Right lobe of liver (tissue), 6 donors: ENCODE data around the gene SAMD9L. TPM values are rescaled to one million over a fixed set of nuclear protein-coding genes. Genes with fewer than 3 reads are reported as not detected.
"Not testable (repeated sequence)": the region's sequence is repeated elsewhere in the genome, so short reads cannot be mapped to it uniquely, and the experiment has no call there.

ENCODE experiments used
- ATAC-seq, 4 donors: fragments of 200-7000 bp; cut with Tn5 transposase; one replicate each; pipeline ENCODE4 v1.9.1; 2020; ENCODE audit warnings: mild to moderate bottlenecking in 4 of 4, moderate library complexity in 4 of 4
- DNase-seq, 3 donors: peaks; one replicate each; pipeline ENCODE4 v3.0.0-alpha.2; 2020
- H3K27ac ChIP-seq, 3 donors: fragments of 200-600 bp; one replicate each; pipeline ENCODE4 v1.8.0; 2022
- H3K27me3 ChIP-seq, 2 donors: fragments of 200-600 bp; one replicate each; pipeline ENCODE4 v1.8.0; 2022
- H3K36me3 ChIP-seq, 4 donors: fragments of 200-600 bp; sonication (generic) in 1 of 4; one replicate each; pipeline versions ENCODE4 v1.5.1 to v1.8.0; 2017 to 2022; ENCODE audit warnings: control low read depth in 1 of 4
- H3K4me1 ChIP-seq, 4 donors: fragments of 200-600 bp; sonication (generic) in 1 of 4; one replicate each; pipeline versions ENCODE4 v1.5.1 to v1.8.0; 2017 to 2022; ENCODE audit warnings: control low read depth in 1 of 4
- H3K4me3 ChIP-seq, 3 donors: fragments of 200-600 bp; one replicate each; pipeline ENCODE4 v1.8.0; 2022
- H3K9me3 ChIP-seq, 4 donors: fragments of 200-600 bp; sonication (generic) in 1 of 4; one replicate each; pipeline versions ENCODE4 v1.5.1 to v1.8.0; 2017 to 2022; ENCODE audit warnings: control low read depth in 1 of 4
- POLR2A ChIP-seq: fragments of 450-650 bp; IDR thresholded peaks from one replicate; pipeline ENCODE4 v1.6.1; 2017; ENCODE audit warnings: antibody characterized with exemption, mild to moderate bottlenecking
- WGBS: methylation state at CpG from one replicate; pipeline ENCODE4 v1.1.6; 2018; ENCODE audit warnings: low coverage, low lambda C conversion rate; ENCODE audit not compliant: insufficient coverage; ENCODE audit errors: missing lambda C conversion rate; 5-methylcytosine and 5-hydroxymethylcytosine counted together
- intact Hi-C, 2 donors: fragments of 100-400 bp; cut with DNase I; formaldehyde crosslinking; loops; one replicate each; pipeline versions ENCODE4 v1.11.2 to v1.14.1; 2022
- total RNA-seq, 6 experiments: library from RNA; depleted of rRNA in 2 of 6; stranded (reverse); fragments of >200 nt in 2 of 6; fragmentation: NEBNext Ultra II Directional in 3 of 6; extraction: Animal tissue kit (Norgen Biotek cat#: 25700) in 3 of 6; gene quantifications; one replicate each; pipeline versions ENCODE4 v1.1.0 to v1.2.4, GENCODE V29; 2016 to 2023
- TF ChIP-seq, protein P1 (sequence below), 4 donors: fragments of 200-600 bp in 3 of 4; fragments of 450-650 bp in 1 of 4; IDR thresholded peaks; one replicate each; pipeline versions ENCODE4 v1.5.1 to v1.8.0; 2016 to 2022; ENCODE audit warnings: antibody characterized with exemption in 4 of 4, mild to moderate bottlenecking in 2 of 4
- donor health status: DM: no; HTN: yes; CAD: no.
- donor health status: DM: no; HTN: no; CAD: no.
- donor health status: DM: no; HTN: no; CAD: no.
- donor health status: DM: no; HTN: yes; CAD: no.
- donor health status: DM: no; HTN: yes; CAD: no.

Gene SAMD9L
- total RNA-seq, 6 experiments from 2014 or later: 0.64 to 5.1 (median 3.1) TPM

DNA sequence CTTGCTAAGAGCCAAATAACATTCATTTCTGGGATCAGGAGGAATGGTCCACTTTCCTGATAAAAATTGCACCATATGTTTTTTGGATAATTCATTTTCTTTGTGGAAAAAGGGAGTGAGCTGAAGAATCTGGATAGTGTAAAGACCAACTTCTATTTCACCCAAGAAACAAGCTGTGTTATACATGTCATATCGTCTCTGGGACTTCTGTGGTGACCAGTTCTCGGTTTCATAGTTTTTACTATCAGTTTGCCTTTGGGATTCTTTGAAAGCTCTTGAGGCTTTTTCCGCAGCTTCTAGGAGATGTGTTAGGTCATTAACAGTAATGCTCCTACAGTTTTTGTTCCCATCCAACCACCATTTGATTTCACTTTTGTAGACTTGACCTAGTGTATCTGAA, 16.0 kb downstream of the SAMD9L start:
- Histone ChIP-seq H3K27ac (no peak overlapping the region), H3K27me3 (no peaks in the 10 kb centered on the region), H3K4me3 (no peak overlapping the region), H3K4me1 (no peaks in the 10 kb centered on the region), H3K9me3 (no peaks in the 10 kb centered on the region), H3K36me3 (peaks cover 0 to 4% (median 0%) of the 10 kb centered on the region in 4 donors)
- intact Hi-C loops: no loop called here
- DNase-seq: no peak
- 71% methylated on average over 3 of the region's 3 CpGs for WGBS
- no peak for ATAC-seq
- TF ChIP-seq, protein P1, sequence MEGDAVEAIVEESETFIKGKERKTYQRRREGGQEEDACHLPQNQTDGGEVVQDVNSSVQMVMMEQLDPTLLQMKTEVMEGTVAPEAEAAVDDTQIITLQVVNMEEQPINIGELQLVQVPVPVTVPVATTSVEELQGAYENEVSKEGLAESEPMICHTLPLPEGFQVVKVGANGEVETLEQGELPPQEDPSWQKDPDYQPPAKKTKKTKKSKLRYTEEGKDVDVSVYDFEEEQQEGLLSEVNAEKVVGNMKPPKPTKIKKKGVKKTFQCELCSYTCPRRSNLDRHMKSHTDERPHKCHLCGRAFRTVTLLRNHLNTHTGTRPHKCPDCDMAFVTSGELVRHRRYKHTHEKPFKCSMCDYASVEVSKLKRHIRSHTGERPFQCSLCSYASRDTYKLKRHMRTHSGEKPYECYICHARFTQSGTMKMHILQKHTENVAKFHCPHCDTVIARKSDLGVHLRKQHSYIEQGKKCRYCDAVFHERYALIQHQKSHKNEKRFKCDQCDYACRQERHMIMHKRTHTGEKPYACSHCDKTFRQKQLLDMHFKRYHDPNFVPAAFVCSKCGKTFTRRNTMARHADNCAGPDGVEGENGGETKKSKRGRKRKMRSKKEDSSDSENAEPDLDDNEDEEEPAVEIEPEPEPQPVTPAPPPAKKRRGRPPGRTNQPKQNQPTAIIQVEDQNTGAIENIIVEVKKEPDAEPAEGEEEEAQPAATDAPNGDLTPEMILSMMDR (IDR thresholded peaks at IDR 0.05): no peak
- TF ChIP-seq POLR2A: no peak

- H3K4me1 ChIP-seq, H3K4me3 ChIP-seq, H3K27ac ChIP-seq, H3K27me3 ChIP-seq, H3K36me3 ChIP-seq, DNase-seq, intact Hi-C loops, H3K9me3 ChIP-seq, ATAC-seq: not testable (repeated sequence)
- 71% methylated on average over 1 of the region's 1 CpG for WGBS
Observed at GRCh38 chr7:93126954-93127353, 21.2 kb downstream of the SAMD9L start.

DNA sequence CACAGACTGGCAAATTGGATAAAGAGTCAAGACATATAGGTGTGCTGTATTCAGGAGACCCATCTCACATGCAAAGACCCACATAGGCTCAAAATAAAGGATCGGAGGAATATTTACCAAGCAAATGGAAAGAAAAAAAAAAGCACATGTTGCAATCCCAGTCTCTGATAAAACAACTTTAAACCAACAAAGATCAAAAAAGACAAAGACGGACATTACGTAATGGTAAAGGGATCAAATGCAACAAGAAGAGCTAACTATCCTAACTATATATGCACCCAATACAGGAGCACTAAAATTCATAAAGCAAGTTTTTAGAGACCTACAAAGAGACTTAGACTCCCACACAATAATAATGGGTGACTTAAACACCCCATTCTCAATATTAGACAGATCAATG, 24.7 kb downstream of the SAMD9L start:
- 8% methylated on average over 3 of the region's 3 CpGs for WGBS

DNA sequence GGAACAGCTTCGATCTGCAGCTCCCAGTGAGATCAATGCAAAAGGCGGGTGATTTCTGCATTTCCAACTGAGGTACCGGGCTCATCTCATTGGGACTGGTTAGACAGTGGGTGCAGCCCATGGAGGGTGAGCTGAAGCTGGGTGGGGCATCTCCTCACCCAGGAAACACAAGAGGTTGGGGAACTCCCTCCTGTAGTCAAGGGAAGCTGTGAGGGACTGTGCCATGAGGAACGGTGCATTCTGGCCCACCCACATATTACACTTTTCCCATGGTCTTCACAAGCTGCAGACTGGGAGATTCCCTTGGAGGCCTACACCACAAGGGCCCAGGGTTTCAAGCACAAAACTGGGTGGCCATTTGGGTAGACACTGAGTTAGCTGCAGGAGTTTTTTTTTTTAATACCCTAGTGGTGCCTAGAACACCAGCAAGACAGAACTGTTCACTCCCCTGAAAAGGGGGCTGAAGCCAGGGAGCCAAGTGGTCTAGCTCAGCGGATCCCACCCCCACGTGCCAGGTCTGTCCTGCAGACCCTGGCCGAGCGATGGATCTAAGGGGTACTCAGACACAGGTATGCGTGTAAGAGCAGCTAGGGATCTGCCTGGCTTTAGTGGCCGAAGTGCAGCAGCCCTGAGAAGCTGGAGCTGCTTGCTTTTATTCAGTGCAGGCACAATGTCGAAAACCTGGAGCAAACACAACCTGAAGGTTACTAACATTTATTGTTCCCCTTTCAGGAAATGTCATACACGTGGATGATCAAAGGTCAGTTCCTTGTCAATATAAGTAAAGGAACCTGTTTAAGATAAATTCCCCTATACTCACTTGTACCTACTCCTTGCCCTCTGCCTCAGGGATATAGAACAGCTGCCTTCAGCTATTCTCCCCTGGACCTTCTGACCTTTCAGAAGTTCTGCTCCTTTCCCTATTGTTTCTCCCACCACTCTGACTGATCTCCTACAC, 27.3 kb downstream of the SAMD9L start:
- TF ChIP-seq, protein P1 (IDR thresholded peaks at IDR 0.05): no peak
- TF ChIP-seq POLR2A: no peak
- intact Hi-C loops: no loop called here
- Histone ChIP-seq H3K9me3 (no peaks in the 10 kb centered on the region), H3K4me1 (peaks cover 0 to 6% (median 2%) of the 10 kb centered on the region in 4 donors), H3K4me3 (no peak overlapping the region), H3K27me3 (no peaks in the 10 kb centered on the region), H3K36me3 (no peaks in the 10 kb centered on the region), H3K27ac (no peak overlapping the region)
- no peak for ATAC-seq
- DNase-seq: no peak
- 65% methylated on average over 9 of the region's 12 CpGs for WGBS

More for the DNA sequence above, 24.7 kb downstream of the SAMD9L start:
- DNase-seq, H3K27me3 ChIP-seq, H3K36me3 ChIP-seq, H3K9me3 ChIP-seq, ATAC-seq, H3K27ac ChIP-seq, H3K4me3 ChIP-seq, intact Hi-C loops, H3K4me1 ChIP-seq: not testable (repeated sequence)

DNA sequence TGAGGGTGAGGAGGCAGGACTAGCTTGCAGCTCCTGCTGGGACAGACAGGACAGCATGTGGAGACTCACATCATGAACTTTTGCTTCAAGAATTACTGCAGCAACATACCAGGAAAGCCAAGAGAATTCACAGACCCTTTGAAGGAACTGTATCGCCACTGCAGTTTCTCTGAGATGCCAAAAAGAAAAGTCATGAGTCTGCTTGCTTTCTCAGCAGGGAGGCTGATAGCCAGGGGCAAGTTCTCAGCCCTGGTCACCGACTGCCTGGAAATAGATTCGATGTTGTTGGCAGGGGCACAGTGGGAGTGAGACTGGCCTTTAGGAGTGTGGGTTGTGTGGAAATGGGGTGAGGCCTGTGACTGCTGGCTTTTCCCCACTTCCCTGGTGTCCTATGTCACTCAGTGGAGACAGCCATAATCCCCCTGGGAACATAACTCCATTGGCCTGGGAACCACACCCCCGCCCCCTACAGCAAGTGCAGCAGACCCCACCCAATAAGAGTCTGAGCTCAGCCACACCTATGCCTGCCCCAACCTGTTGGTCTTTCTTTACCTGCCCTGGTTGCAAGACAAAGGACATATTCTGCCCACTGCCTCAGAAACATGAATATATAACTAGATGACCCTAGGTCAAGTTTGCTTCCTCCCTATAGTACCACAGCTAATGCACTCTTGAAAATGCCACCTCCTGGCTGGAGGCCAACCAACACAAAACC, 28.8 kb downstream of the SAMD9L start:
- H3K4me3 ChIP-seq: no peak overlapping the region
- no peak overlapping the region for H3K27ac ChIP-seq
- no peaks in the 10 kb centered on the region for H3K27me3 ChIP-seq
- ATAC-seq (no peak), DNase-seq (no peak)
- no peak for TF ChIP-seq POLR2A
- TF ChIP-seq, protein P1 (IDR thresholded peaks at IDR 0.05): no peak
- no peaks in the 10 kb centered on the region for H3K9me3 ChIP-seq
- no peaks in the 10 kb centered on the region for H3K36me3 ChIP-seq
- 20% methylated on average over 2 of the region's 4 CpGs for WGBS
- intact Hi-C loops: no loop called here
- H3K4me1 ChIP-seq: peaks cover 0 to 6% (median 2%) of the 10 kb centered on the region in 4 donors
